K562 (cell line): ENCODE data around the gene GASK1A. TPM values are rescaled to one million over a fixed set of nuclear protein-coding genes. Genes with fewer than 3 reads are reported as not detected.

ENCODE experiments used
- ATAC-seq: fragments of 200-7000 bp; cut with Tn5 transposase; 3 replicates; pipeline ENCODE4 v1.9.1; 2020; ENCODE audit warnings: moderate library complexity
- BruUV-seq: library from RNA; stranded (reverse); fragments of 400-500 nt; replicated peaks from 2 replicates; lab custom pipeline; 2021; lab: Mats Ljungman, UMichigan
- CTCF ChIA-PET: fragments of 300-600 bp; formaldehyde crosslinking; extraction: SDS; loops from one replicate; lab custom pipeline; 2021; ENCODE audit warnings: low intra/inter-chr PET ratio; lab: Yijun Ruan, JAX
- POLR2A ChIA-PET: fragments of 300-600, 350-650 bp; sonication (Branson Sonifier 250); formaldehyde crosslinking; extraction: SDS; loops from one replicate; lab custom pipeline; 2021; ENCODE audit warnings: antibody characterized with exemption, inconsistent platforms; lab: Yijun Ruan, JAX
- DNase-seq, 4 experiments: peaks; one replicate each; pipeline versions ENCODE4 v3.0.0 to v3.0.0-alpha.2; 2011 to 2018; ENCODE audit warnings: low spot score in 3 of 4, mixed read lengths in 3 of 4; ENCODE audit errors: extremely low read depth in 1 of 4
- FAIRE-seq: peaks from 2 replicates; lab custom pipeline; 2011; peaks lifted over from hg19 to GRCh38; lab: Jason Lieb, UNC
- H2AFZ ChIP-seq: 2 replicates; pipeline ENCODE4 v1.6.0; 2011; ENCODE audit warnings: low read depth, low read length, control low read depth, inconsistent platforms
- H3K27ac ChIP-seq: fragments of 200-600 bp; 3 replicates; pipeline ENCODE4 v1.8.0; 2011; ENCODE audit warnings: low read depth, mild to moderate bottlenecking, control low read depth, inconsistent platforms, low read length, moderate library complexity, mixed read lengths; ENCODE audit errors: extremely low read depth
- H3K27me3 ChIP-seq, 2 experiments: fragments of 300-600 bp in 1 of 2; 2 replicates in 1 of 2; 3 replicates in 1 of 2; pipeline versions ENCODE4 v1.6.0 to v1.8.0; 2011; ENCODE audit warnings: inconsistent platforms in 2 of 2, low read length in 2 of 2, mild to moderate bottlenecking in 1 of 2, mixed read lengths in 1 of 2, moderate library complexity in 1 of 2; ENCODE audit not compliant: control insufficient read depth in 2 of 2, insufficient read depth in 2 of 2
- H3K36me3 ChIP-seq: fragments of 300-600 bp; 3 replicates; pipeline ENCODE4 v1.8.0; 2011; ENCODE audit warnings: mild to moderate bottlenecking, low read length, inconsistent platforms; ENCODE audit not compliant: control insufficient read depth, insufficient read depth
- H3K4me1 ChIP-seq, 2 experiments: fragments of 200-600 bp in 1 of 2; replicated peaks in 1 of 2; 2 replicates in 1 of 2; 3 replicates in 1 of 2; pipeline versions ENCODE4 v1.5.1 to v1.8.0; 2011; ENCODE audit warnings: inconsistent platforms in 2 of 2, low read length in 2 of 2, mild to moderate bottlenecking in 1 of 2, mixed read lengths in 1 of 2, moderate library complexity in 1 of 2; ENCODE audit not compliant: control insufficient read depth in 2 of 2, insufficient read depth in 2 of 2
- H3K4me2 ChIP-seq: 2 replicates; pipeline ENCODE4 v1.6.1; 2011; ENCODE audit warnings: low read length, control low read depth, inconsistent platforms, mixed read lengths; ENCODE audit not compliant: insufficient read depth
- H3K4me3 ChIP-seq: fragments of 200-600 bp; sonication (generic), shearing (Covaris generic); 2 replicates; pipeline ENCODE4 v1.5.1; 2016; ENCODE audit warnings: control low read depth, inconsistent platforms
- H3K79me2 ChIP-seq: fragments of 200-600 bp; 3 replicates; pipeline ENCODE4 v1.8.0; 2011; ENCODE audit warnings: low read length, inconsistent platforms; ENCODE audit not compliant: control insufficient read depth, insufficient read depth
- H3K9ac ChIP-seq, 2 experiments: 2 replicates each; pipeline versions ENCODE4 v1.6.0 to v1.6.1; 2011; ENCODE audit warnings: low read depth in 2 of 2, low read length in 2 of 2, control low read depth in 1 of 2, inconsistent platforms in 1 of 2, mild to moderate bottlenecking in 1 of 2, mixed read lengths in 1 of 2; ENCODE audit not compliant: insufficient read depth in 1 of 2
- H3K9me1 ChIP-seq: one replicate; pipeline ENCODE4 v1.6.0; 2011; ENCODE audit warnings: inconsistent platforms, mild to moderate bottlenecking, low read length, moderate library complexity; ENCODE audit not compliant: control insufficient read depth, insufficient read depth
- H3K9me3 ChIP-seq: replicated peaks from 2 replicates; pipeline ENCODE4 v1.5.1; 2011; ENCODE audit warnings: low read depth, low read length, inconsistent platforms; ENCODE audit not compliant: control insufficient read depth, insufficient read depth
- H4K20me1 ChIP-seq: replicated peaks from 2 replicates; pipeline ENCODE4 v1.6.1; 2011; ENCODE audit warnings: low read length, inconsistent platforms, mixed read lengths; ENCODE audit not compliant: control insufficient read depth, insufficient read depth
- ATF7 ChIP-seq: fragments of 450-650 bp; IDR thresholded peaks from 2 replicates; pipeline ENCODE4 v1.7.1; 2014; ENCODE audit warnings: mild to moderate bottlenecking, moderate library complexity
- BHLHE40 ChIP-seq: IDR thresholded peaks from 2 replicates; pipeline ENCODE4 v1.6.1; 2011; ENCODE audit warnings: low read length, improper control_type of control experiment
- CCNT2 ChIP-seq: IDR thresholded peaks from 2 replicates; pipeline ENCODE4 v1.6.1; 2011; ENCODE audit warnings: borderline replicate concordance, low read depth, mild to moderate bottlenecking, moderate library complexity, mixed read lengths, low read length; ENCODE audit not compliant: insufficient read length; ENCODE audit errors: extremely low read depth
- DACH1 ChIP-seq: fragments of 450-650 bp; IDR thresholded peaks from 2 replicates; pipeline ENCODE4 v1.6.1; 2018; ENCODE audit not compliant: partially characterized antibody
- EP400 ChIP-seq: fragments of 450-650 bp; IDR thresholded peaks from 2 replicates; pipeline ENCODE4 v1.6.1; 2017; ENCODE audit warnings: antibody characterized with exemption, mild to moderate bottlenecking, moderate library complexity
- FOXA1 ChIP-seq: fragments of 450-650 bp; IDR thresholded peaks from 2 replicates; pipeline ENCODE4 v1.6.1; 2016; ENCODE audit warnings: mild to moderate bottlenecking, borderline replicate concordance
- FOXK2 ChIP-seq, 2 experiments: fragments of 450-650 bp; IDR thresholded peaks in 1 of 2; conservative IDR thresholded peaks in 1 of 2; 2 replicates each; pipeline ENCODE4 v1.6.1; 2016; ENCODE audit warnings: low read depth in 2 of 2, mild to moderate bottlenecking in 1 of 2
- HMG20A ChIP-seq: fragments of 450-650 bp; formaldehyde crosslinking; conservative IDR thresholded peaks from 2 replicates; pipeline ENCODE4 v1.4.0; 2020; ENCODE audit warnings: mild to moderate bottlenecking, mixed read lengths
- HNRNPL ChIP-seq: fragments of 200-400 bp; formaldehyde crosslinking; IDR thresholded peaks from 2 replicates; pipeline ENCODE4 v1.6.1; 2017; ENCODE audit warnings: low read depth, mild to moderate bottlenecking, low read length
- NR4A1 ChIP-seq, 2 experiments: fragments of 250-450 bp in 1 of 2; fragments of 450-650 bp in 1 of 2; sonication (Bioruptor Pico) in 1 of 2; IDR thresholded peaks; 2 replicates each; pipeline versions ENCODE4 v1.4.0 to v1.6.1; 2016 to 2020; ENCODE audit warnings: mild to moderate bottlenecking in 2 of 2, missing compliant biosample characterization in 1 of 2, missing genetic modification characterization in 1 of 2, moderate library complexity in 1 of 2
- POLR2G ChIP-seq: fragments of 200-400 bp; formaldehyde crosslinking; IDR thresholded peaks from 2 replicates; pipeline ENCODE4 v1.6.1; 2017; ENCODE audit warnings: low read depth, mild to moderate bottlenecking, antibody characterized with exemption, low read length, moderate library complexity
- SNIP1 ChIP-seq: fragments of 450-650 bp; IDR thresholded peaks from 2 replicates; pipeline ENCODE4 v1.7.1; 2017; ENCODE audit warnings: low read depth, mild to moderate bottlenecking
- ZNF316 ChIP-seq: fragments of 450-650 bp; IDR thresholded peaks from 2 replicates; pipeline ENCODE4 v1.6.1; 2016
- ZNF324 ChIP-seq: fragments of 250-450 bp; sonication (Bioruptor Pico); IDR thresholded peaks from 2 replicates; pipeline ENCODE4 v1.4.0; 2020; ENCODE audit warnings: mild to moderate bottlenecking
- ZNF717 ChIP-seq: fragments of 250-450 bp; sonication (Bioruptor Pico); IDR thresholded peaks from 2 replicates; pipeline ENCODE4 v1.5.0; 2021
- WGBS: fragments of 100-300 bp; shearing (Covaris generic); methylation state at CpG from one replicate; pipeline ENCODE4 v1.1.6; 2016; ENCODE audit warnings: low coverage, mixed read lengths; ENCODE audit not compliant: insufficient coverage; ENCODE audit errors: missing lambda C conversion rate; 5-methylcytosine and 5-hydroxymethylcytosine counted together
- in situ Hi-C: fragments of 300-500 bp; cut with MboI; formaldehyde crosslinking; loops from 4 replicates; pipeline ENCODE4 v1.15.0; 2018; ENCODE audit warnings: inconsistent platforms, mixed read lengths
- intact Hi-C: fragments of 100-400 bp; cut with micrococcal nuclease; formaldehyde crosslinking; loops from 2 replicates; pipeline ENCODE4 v1.14.2; 2022
- polyA plus RNA-seq, 8 experiments: library from polyadenylated mRNA; depleted of rRNA in 4 of 8; stranded (reverse) in 5 of 8; unstranded in 3 of 8; fragments of >200 nt; fragmentation: Nextera tagmentation in 2 of 8; fragmentation: Illumina TruSeq in 1 of 8; extraction: Ambion mirVana in 2 of 8; extraction: Trizol in 1 of 8; gene quantifications; 2 replicates each; pipeline versions ENCODE4 v1.2.1 to v1.2.3, GENCODE V29; 2011 to 2014; ENCODE audit warnings: inconsistent platforms in 1 of 8, missing spikeins in 1 of 8
- total RNA-seq, 7 experiments: library from RNA; depleted of rRNA in 6 of 7; stranded (reverse); fragments of >200 nt in 6 of 7; fragmentation: Illumina TruSeq in 2 of 7; extraction: Trizol in 2 of 7; gene quantifications; 2 replicates each; pipeline versions ENCODE4 v1.2.1 to v1.2.3, GENCODE V29; 2011 to 2021; ENCODE audit warnings: low replicate concordance in 1 of 7
- TF ChIP-seq, protein P1 (sequence below): fragments of 450-650 bp; IDR thresholded peaks from 2 replicates; pipeline ENCODE4 v1.6.1; 2017; ENCODE audit warnings: antibody characterized with exemption, mild to moderate bottlenecking
- TF ChIP-seq, protein P2 (sequence below): fragments of 250-450 bp; sonication (Bioruptor Pico); IDR thresholded peaks from 2 replicates; pipeline ENCODE4 v1.4.0; 2020

GASK1A gene
- total and polyA plus RNA-seq, 9 of the 15 experiments (the other 6 are each of a cell fraction or from before 2014, with no cell fraction given), result 0.04 to 0.11 (median 0.05) TPM; not detected in 5

DNA sequence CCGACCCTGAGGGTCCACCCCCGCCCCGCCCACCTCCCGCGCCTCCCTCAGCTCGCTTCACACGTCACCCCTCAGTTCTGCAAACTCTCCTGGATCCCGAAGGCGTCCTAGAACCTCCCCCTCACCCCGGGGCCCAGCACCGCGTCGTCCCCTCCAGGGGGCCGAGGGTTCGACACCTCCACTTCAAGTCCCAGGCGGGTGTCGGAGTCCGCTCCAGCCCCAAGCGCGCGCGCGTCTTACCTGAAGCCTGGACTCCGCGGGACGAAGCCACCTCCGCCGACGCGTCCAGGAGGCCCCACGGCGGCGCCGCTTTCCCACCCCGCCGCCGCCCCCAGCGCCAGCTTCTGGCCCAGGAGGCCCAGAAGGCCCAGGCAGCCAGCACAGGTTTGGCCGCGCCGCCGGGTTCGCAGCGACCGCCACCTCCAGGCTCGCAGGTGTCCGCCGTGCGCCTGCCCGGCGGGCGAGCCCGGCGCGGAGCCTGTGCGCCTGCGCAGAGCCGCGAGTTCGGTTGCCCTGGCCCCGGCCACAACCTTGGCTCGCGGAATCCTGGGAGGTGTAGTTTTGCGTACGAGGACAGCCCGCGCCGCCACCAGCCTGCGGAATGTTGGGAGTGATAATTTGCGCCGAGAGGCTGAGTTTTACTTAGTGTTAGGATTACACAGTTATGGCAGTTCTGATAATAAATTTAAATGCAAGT lies 126.6 kb downstream of the GASK1A start, which contains the start of gene POMGNT2:
Gene POMGNT2, minus strand, starts transcription at position 484 of the 697 bp plus-strand sequence. CDS start 24,648 bp downstream, outside the sequence.
- Histone ChIP-seq H3K27ac (peak within 1 kb of the TSS; percentile 53; the same call in 1 of the 3 replicates), H3K79me2 (peaks cover 12% of the 10 kb centered on the region; the same call in 2 of the 3 replicates), H3K27me3 (no peaks in the 10 kb centered on the region), H3K9me3 (no peaks in the 10 kb centered on the region), H3K4me3 (peak within 1 kb of the TSS; percentile 81), H3K4me1 (peaks cover 20 to 21% of the 10 kb centered on the region in 2 experiments; a peak in 4 of 5 replicates), H4K20me1 (peaks cover 35% of the 10 kb centered on the region), H2AFZ (peak within 1 kb of the TSS; percentile 86), H3K4me2 (peak within 1 kb of the TSS; percentile 77), H3K9me1 (no peaks in the 10 kb centered on the region), H3K9ac (peak within 1 kb of the TSS; percentile 60 to 92; a peak in 3 of 4 replicates), H3K36me3 (no peaks in the 10 kb centered on the region)
- BruUV-seq, result no TSS peak
- ATAC-seq, result peak; percentile 99
- FAIRE-seq, result peak; percentile 93
- WGBS, result under 1% methylated on average over 51 of the region's 71 CpGs
- intact Hi-C loops, result no loop called here
- in situ Hi-C loops, result no loop called here
- ChIA-PET POLR2A (interaction anchor here (0.6 to 1.1 kb wide), 5 partner anchors 9 to 584 kb away, joined by 3 to 4 read pairs (median 3); no protein-coding TSS in a partner anchor), CTCF (no interaction called here)
- DNase-seq, result peak; percentile 94 to 98 (median 97)
- TF ChIP-seq BHLHE40 (0 out of 2 replicates have a peak, but pooled peaks have one; percentile 28), NR4A1 (CRISPR knock-in tag; IDR thresholded peaks at IDR 0.05) (no peak), NR4A1 (tag; IDR thresholded peaks at IDR 0.05) (peak; percentile 63; the same call in 1 of the 2 replicates), FOXA1 (no peak), FOXK2 (conservative IDR thresholded peaks at IDR 0.05 in 1 of 2, IDR thresholded peaks at IDR 0.05 in 1 of 2; ENCODE audit: low read depth in 2 of 2) (no peak), CCNT2 (peak; percentile 77), DACH1 (no peak), HMG20A (CRISPR knock-in tag) (no peak), EP400 (no peak), ZNF316 (no peak), POLR2G (peak; percentile 84), ZNF324 (CRISPR knock-in tag) (no peak), SNIP1 (peak; percentile 62), HNRNPL (0 out of 2 replicates have a peak, but pooled peaks have one; percentile 45), ATF7 (peak; percentile 79), ZNF717 (no peak)
- TF ChIP-seq, protein P1, sequence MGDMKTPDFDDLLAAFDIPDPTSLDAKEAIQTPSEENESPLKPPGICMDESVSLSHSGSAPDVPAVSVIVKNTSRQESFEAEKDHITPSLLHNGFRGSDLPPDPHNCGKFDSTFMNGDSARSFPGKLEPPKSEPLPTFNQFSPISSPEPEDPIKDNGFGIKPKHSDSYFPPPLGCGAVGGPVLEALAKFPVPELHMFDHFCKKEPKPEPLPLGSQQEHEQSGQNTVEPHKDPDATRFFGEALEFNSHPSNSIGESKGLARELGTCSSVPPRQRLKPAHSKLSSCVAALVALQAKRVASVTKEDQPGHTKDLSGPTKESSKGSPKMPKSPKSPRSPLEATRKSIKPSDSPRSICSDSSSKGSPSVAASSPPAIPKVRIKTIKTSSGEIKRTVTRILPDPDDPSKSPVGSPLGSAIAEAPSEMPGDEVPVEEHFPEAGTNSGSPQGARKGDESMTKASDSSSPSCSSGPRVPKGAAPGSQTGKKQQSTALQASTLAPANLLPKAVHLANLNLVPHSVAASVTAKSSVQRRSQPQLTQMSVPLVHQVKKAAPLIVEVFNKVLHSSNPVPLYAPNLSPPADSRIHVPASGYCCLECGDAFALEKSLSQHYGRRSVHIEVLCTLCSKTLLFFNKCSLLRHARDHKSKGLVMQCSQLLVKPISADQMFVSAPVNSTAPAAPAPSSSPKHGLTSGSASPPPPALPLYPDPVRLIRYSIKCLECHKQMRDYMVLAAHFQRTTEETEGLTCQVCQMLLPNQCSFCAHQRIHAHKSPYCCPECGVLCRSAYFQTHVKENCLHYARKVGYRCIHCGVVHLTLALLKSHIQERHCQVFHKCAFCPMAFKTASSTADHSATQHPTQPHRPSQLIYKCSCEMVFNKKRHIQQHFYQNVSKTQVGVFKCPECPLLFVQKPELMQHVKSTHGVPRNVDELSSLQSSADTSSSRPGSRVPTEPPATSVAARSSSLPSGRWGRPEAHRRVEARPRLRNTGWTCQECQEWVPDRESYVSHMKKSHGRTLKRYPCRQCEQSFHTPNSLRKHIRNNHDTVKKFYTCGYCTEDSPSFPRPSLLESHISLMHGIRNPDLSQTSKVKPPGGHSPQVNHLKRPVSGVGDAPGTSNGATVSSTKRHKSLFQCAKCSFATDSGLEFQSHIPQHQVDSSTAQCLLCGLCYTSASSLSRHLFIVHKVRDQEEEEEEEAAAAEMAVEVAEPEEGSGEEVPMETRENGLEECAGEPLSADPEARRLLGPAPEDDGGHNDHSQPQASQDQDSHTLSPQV, result peak; percentile 55; the same call in 1 of the 2 replicates
- TF ChIP-seq, protein P2, sequence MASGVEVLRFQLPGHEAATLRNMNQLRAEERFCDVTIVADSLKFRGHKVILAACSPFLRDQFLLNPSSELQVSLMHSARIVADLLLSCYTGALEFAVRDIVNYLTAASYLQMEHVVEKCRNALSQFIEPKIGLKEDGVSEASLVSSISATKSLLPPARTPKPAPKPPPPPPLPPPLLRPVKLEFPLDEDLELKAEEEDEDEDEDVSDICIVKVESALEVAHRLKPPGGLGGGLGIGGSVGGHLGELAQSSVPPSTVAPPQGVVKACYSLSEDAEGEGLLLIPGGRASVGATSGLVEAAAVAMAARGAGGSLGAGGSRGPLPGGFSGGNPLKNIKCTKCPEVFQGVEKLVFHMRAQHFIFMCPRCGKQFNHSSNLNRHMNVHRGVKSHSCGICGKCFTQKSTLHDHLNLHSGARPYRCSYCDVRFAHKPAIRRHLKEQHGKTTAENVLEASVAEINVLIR (CRISPR knock-in tag), result no peak
